ENCODE results near the gene TNS2. TPM values are rescaled to one million over a fixed set of nuclear protein-coding genes. Genes with fewer than 3 reads are reported as not detected.
A peak's percentile ranks its signal among the peaks of the same experiment; 100 is the strongest.

TNS2 gene
- total and polyA plus RNA-seq, 2 of the 13 experiments (the other 11 are each of a cell fraction or from before 2014, with no cell fraction given): 8.9 to 20.4 TPM

DNA sequence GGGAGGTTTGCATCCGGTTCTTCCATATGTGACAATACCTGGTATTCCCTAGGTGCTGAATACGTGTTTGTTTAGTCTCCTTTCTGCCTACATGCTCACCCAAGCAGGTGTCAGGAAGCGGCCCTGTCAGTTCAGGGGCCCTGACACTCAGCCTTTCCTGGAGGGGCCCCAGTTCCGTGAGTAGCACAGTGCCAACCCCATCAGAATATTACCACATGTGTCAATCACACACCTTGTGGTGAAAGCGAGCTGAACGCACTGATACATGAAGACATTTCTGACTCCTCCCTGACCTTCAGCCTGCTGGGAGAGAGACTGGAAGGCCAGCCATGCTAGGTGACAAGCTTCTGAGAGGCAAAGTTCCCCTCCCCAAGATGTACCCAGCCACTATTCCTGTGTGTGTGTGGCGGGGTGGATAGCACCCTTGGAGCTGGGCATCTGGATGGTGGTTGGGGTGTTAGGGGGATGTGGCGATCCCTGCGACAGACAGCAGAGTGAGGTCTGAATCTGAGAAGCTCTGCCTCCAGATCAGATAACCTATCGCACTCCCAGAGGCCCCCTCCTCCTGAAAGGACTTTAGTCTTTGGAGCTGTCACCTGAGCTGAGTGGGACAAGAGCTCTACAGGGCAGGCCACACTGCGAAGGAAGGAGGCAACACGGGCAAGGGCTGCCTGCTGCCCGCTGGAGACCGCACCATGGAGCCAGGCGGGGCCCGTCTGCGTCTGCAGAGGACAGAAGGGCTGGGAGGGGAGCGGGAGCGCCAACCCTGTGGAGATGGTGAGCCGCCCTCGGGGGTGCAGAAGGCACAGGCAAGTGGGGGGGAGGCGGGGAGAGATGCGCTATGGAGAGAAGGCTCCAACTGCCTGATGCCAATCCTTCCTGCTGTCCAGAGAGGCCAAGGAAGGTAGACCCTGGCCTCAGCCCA, 53.3 kb downstream of the TNS2 start, which contains the start of gene SOAT2 (continued):
- TF ChIP-seq ZXDC (CRISPR knock-in tag; IDR thresholded peaks at IDR 0.05) (no peak), ARID4A (CRISPR knock-in tag; IDR thresholded peaks at IDR 0.05; ENCODE audit: borderline replicate concordance) (no peak; the same call in 1 of the 2 replicates), ZNF501 (CRISPR knock-in tag; IDR thresholded peaks at IDR 0.05) (peak; percentile 81), ZNF777 (CRISPR knock-in tag; IDR thresholded peaks at IDR 0.05) (0 out of 2 replicates have a peak, but pooled peaks have one; percentile 15), MXI1 (IDR thresholded peaks at IDR 0.05; ENCODE audit: borderline replicate concordance, low read depth, low read length) (0 out of 3 replicates have a peak, but pooled peaks have one; percentile 42), ZNF614 (CRISPR knock-in tag; IDR thresholded peaks at IDR 0.05; ENCODE audit: borderline replicate concordance) (no peak), IRF9 (CRISPR knock-in tag; IDR thresholded peaks at IDR 0.05; ENCODE audit: borderline replicate concordance) (0 out of 2 replicates have a peak, but pooled peaks have one; percentile 34), ZKSCAN1 (IDR thresholded peaks at IDR 0.05; ENCODE audit: low read length) (no peak), ATF5 (CRISPR knock-in tag; IDR thresholded peaks at IDR 0.05; ENCODE audit: low read depth) (no peak)
- TF ChIP-seq, protein P1, sequence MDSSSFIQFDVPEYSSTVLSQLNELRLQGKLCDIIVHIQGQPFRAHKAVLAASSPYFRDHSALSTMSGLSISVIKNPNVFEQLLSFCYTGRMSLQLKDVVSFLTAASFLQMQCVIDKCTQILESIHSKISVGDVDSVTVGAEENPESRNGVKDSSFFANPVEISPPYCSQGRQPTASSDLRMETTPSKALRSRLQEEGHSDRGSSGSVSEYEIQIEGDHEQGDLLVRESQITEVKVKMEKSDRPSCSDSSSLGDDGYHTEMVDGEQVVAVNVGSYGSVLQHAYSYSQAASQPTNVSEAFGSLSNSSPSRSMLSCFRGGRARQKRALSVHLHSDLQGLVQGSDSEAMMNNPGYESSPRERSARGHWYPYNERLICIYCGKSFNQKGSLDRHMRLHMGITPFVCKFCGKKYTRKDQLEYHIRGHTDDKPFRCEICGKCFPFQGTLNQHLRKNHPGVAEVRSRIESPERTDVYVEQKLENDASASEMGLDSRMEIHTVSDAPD (CRISPR knock-in tag; IDR thresholded peaks at IDR 0.05): no peak
- TF ChIP-seq, protein P2, sequence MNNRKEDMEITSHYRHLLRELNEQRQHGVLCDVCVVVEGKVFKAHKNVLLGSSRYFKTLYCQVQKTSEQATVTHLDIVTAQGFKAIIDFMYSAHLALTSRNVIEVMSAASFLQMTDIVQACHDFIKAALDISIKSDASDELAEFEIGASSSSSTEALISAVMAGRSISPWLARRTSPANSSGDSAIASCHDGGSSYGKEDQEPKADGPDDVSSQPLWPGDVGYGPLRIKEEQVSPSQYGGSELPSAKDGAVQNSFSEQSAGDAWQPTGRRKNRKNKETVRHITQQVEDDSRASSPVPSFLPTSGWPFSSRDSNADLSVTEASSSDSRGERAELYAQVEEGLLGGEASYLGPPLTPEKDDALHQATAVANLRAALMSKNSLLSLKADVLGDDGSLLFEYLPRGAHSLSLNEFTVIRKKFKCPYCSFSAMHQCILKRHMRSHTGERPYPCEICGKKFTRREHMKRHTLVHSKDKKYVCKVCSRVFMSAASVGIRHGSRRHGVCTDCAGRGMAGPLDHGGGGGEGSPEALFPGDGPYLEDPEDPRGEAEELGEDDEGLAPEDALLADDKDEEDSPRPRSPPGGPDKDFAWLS (CRISPR knock-in tag; IDR thresholded peaks at IDR 0.05; ENCODE audit: borderline replicate concordance): no peak
- TF ChIP-seq, protein P3, sequence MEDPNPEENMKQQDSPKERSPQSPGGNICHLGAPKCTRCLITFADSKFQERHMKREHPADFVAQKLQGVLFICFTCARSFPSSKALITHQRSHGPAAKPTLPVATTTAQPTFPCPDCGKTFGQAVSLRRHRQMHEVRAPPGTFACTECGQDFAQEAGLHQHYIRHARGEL (CRISPR knock-in tag; IDR thresholded peaks at IDR 0.05): no peak; the same call in 1 of the 2 replicates

Data from HepG2 (cell line).